ENCODE data around the gene IL36A.

DNA sequence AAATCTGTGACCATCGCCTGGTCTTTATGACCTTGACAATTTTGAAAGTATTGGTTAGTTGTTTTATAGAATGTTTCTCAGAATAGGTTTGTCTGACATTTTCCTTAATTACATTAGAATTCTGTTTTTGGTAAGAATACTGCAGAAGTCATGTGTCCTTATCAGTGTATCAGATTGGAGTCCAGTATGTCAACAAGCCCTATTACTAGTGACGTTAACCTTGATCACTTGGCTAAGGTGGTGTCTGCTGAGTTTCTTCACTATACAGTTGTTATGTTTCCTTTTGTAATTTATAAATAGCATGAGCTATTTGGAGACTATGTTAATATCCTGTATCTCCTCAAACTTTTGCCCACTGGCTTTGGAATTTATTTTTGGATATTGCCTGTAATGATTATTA lies 38.2 kb upstream of the IL36A start:
- TF ChIP-seq EZH2 (IDR thresholded peaks at IDR 0.05; ENCODE audit: insufficient read depth, poor library complexity, severe bottlenecking) (no peak), EZH2phosphoT487 (IDR thresholded peaks at IDR 0.05; ENCODE audit: insufficient read depth, low read depth) (no peak)
